ENCODE results near the gene FAM89A. TPM values are rescaled to one million over a fixed set of nuclear protein-coding genes. Genes with fewer than 3 reads are reported as not detected.

FAM89A gene
- total and polyA plus RNA-seq, 2 donors (not counting 1 experiment from before 2014, with no cell fraction given), result 3.2 to 6.1 TPM

GRCh38 chr1:231055271-231055670 is 15.2 kb upstream of the FAM89A start:
- no peak for DNase-seq
- intact Hi-C loops (cut with micrococcal nuclease), result no loop called here
- Mint-ChIP-seq H3K4me3 (no peak overlapping the region), H3K9me3 (ENCODE audit: insufficient read depth) (no peaks in the 10 kb centered on the region), H3K27me3 (no peaks in the 10 kb centered on the region), H3K4me1 (peaks cover 21% of the 10 kb centered on the region), H3K27ac (no peak overlapping the region)
- no peak for ATAC-seq (ENCODE audit: low read depth)
- ChIA-PET CTCF (no interaction called here), POLR2A (interaction anchor here (0.7 kb wide), 1 partner anchor 42 kb away, joined by 3 read pairs; no protein-coding TSS in a partner anchor)
- Histone ChIP-seq H3K9me3 (ENCODE audit: control extremely low read depth in 1 of 3, control insufficient read depth in 2 of 3, insufficient read depth in 1 of 3, low read length in 2 of 3) (no peaks in the 10 kb centered on the region), H3K9ac (ENCODE audit: low read length) (no peak overlapping the region), H3K36me3 (replicated peaks in 1 of 2; ENCODE audit: control extremely low read depth in 1 of 2, control insufficient read depth in 1 of 2, extremely low read depth in 1 of 2, insufficient read depth in 2 of 2, low read length in 1 of 2) (no peaks in the 10 kb centered on the region), H3K4me2 (replicated peaks; ENCODE audit: low read depth, low read length, poor library complexity, severe bottlenecking) (no peak overlapping the region), H4K20me1 (ENCODE audit: control insufficient read depth, insufficient read depth, low read length, poor library complexity, severe bottlenecking) (no peaks in the 10 kb centered on the region), H2AFZ (ENCODE audit: insufficient read depth, low read depth, low read length, poor library complexity, severe bottlenecking) (no peak overlapping the region), H3K4me1 (ENCODE audit: control insufficient read depth in 2 of 2, insufficient read depth in 2 of 2, low read length in 2 of 2) (peaks cover 12 to 14% of the 10 kb centered on the region in 2 donors), H3K27me3 (replicated peaks in 1 of 4; ENCODE audit: control extremely low read depth in 1 of 4, control insufficient read depth in 3 of 4, insufficient read depth in 4 of 4, low read length in 3 of 4) (no peaks in the 10 kb centered on the region), H3K27ac (ENCODE audit: low read length in 2 of 2) (no peak overlapping the region), H3K79me2 (ENCODE audit: control insufficient read depth, insufficient read depth, low read length) (no peaks in the 10 kb centered on the region), H3K4me3 (ENCODE audit: control extremely low read depth in 1 of 5, extremely low read depth in 1 of 5, insufficient read depth in 1 of 5, low read depth in 2 of 5, low read length in 4 of 5) (no peak overlapping the region)
- TF ChIP-seq CTCF (IDR thresholded peaks at IDR 0.05) (no peak), EZH2 (IDR thresholded peaks at IDR 0.05; ENCODE audit: borderline replicate concordance, insufficient read depth, low read depth, low read length, poor library complexity, severe bottlenecking) (no peak)

- H3K9ac ChIP-seq (ENCODE audit: low read length), result peak overlapping the region; percentile 49
These were observed 13.6 kb upstream of the FAM89A start for GRCh38 chr1:231053493-231054162.

More at GRCh38 chr1:231053493-231054162, 13.6 kb upstream of the FAM89A start:
- Histone ChIP-seq H3K9me3 (ENCODE audit: control extremely low read depth in 1 of 3, control insufficient read depth in 2 of 3, insufficient read depth in 1 of 3, low read length in 2 of 3) (no peaks in the 10 kb centered on the region), H4K20me1 (ENCODE audit: control insufficient read depth, insufficient read depth, low read length, poor library complexity, severe bottlenecking) (no peaks in the 10 kb centered on the region), H3K4me1 (ENCODE audit: control insufficient read depth in 2 of 2, insufficient read depth in 2 of 2, low read length in 2 of 2) (peaks cover 12 to 14% of the 10 kb centered on the region in 2 donors), H3K27ac (ENCODE audit: low read length in 2 of 2) (peak overlapping the region in 1 of 2 donors; percentile 50), H3K4me2 (replicated peaks; ENCODE audit: low read depth, low read length, poor library complexity, severe bottlenecking) (peak overlapping the region; percentile 62), H3K79me2 (ENCODE audit: control insufficient read depth, insufficient read depth, low read length) (no peaks in the 10 kb centered on the region), H3K36me3 (replicated peaks in 1 of 2; ENCODE audit: control extremely low read depth in 1 of 2, control insufficient read depth in 1 of 2, extremely low read depth in 1 of 2, insufficient read depth in 2 of 2, low read length in 1 of 2) (no peaks in the 10 kb centered on the region), H2AFZ (ENCODE audit: insufficient read depth, low read depth, low read length, poor library complexity, severe bottlenecking) (peak overlapping the region; percentile 55), H3K4me3 (ENCODE audit: control extremely low read depth in 1 of 5, extremely low read depth in 1 of 5, insufficient read depth in 1 of 5, low read depth in 2 of 5, low read length in 4 of 5) (peak overlapping the region in 2 of 5 experiments; percentile 18 to 38), H3K27me3 (replicated peaks in 1 of 4; ENCODE audit: control extremely low read depth in 1 of 4, control insufficient read depth in 3 of 4, insufficient read depth in 4 of 4, low read length in 3 of 4) (no peaks in the 10 kb centered on the region)
- H3K9me3 Mint-ChIP-seq (ENCODE audit: insufficient read depth), result no peaks in the 10 kb centered on the region
- peak; percentile 23 for DNase-seq
- H3K4me3 Mint-ChIP-seq, result peak overlapping the region; percentile 72
- H3K27me3 Mint-ChIP-seq, result no peaks in the 10 kb centered on the region
- H3K4me1 Mint-ChIP-seq, result peaks cover 21% of the 10 kb centered on the region
- TF ChIP-seq EZH2 (IDR thresholded peaks at IDR 0.05; ENCODE audit: borderline replicate concordance, insufficient read depth, low read depth, low read length, poor library complexity, severe bottlenecking) (no peak), CTCF (IDR thresholded peaks at IDR 0.05) (no peak)
- ATAC-seq (ENCODE audit: low read depth), result peak; percentile 39
- intact Hi-C loops (cut with micrococcal nuclease), result no loop called here
- ChIA-PET POLR2A (no interaction called here), CTCF (interaction anchor here (1.2 kb wide), 1 partner anchor 15 kb away, joined by 3 read pairs; no protein-coding TSS in a partner anchor)
- peak overlapping the region; percentile 75 for H3K27ac Mint-ChIP-seq
- 3% methylated on average over 3 of the region's 7 CpGs for WGBS (ENCODE audit: insufficient coverage)

Measured in B cell (primary cell).